ENCODE data around the gene PDLIM5. TPM values are rescaled to one million over a fixed set of nuclear protein-coding genes. Genes with fewer than 3 reads are reported as not detected.
"Not testable (repeated sequence)": the region's sequence is repeated elsewhere in the genome, so short reads cannot be mapped to it uniquely, and the experiment has no call there.

PDLIM5 gene
- total RNA-seq, 1 experiment from 2014 or later = 53.8 TPM

DNA sequence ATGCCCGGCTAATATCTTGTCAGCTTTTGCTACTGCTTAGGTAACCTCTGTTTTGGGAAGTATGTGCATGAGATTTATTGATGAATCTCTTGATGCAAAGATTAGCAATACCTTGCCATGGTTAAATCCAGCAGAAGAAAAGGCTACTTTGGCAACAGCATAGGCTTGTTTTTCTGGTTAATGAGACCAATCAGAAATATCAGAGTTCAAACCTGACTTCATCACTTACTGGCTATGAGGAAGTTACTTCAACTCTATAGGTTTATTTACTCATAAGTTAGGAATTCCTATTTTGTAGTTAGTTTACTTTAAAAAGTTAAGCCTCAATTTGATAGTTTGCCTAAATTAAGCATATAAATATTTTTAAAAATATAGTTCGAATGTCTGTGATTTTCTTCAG is 93.1 kb downstream of the PDLIM5 start:
- H3K4me2 ChIP-seq (ENCODE audit: low read depth, low read length, poor library complexity, severe bottlenecking) = no peak overlapping the region
- H3K27me3 ChIP-seq (ENCODE audit: low read length) = no peaks in the 10 kb centered on the region
- H3K9ac ChIP-seq (ENCODE audit: low read length) = no peak overlapping the region
- H3K27ac ChIP-seq (ENCODE audit: low read length) = no peak overlapping the region
- no peak overlapping the region for H2AFZ ChIP-seq (ENCODE audit: low read length)
- H4K20me1 ChIP-seq (ENCODE audit: insufficient read depth, low read depth, low read length) = no peaks in the 10 kb centered on the region
- peaks cover 6% of the 10 kb centered on the region; the same call in 1 of the 2 replicates for H3K4me1 ChIP-seq (ENCODE audit: low read length)
- H3K9me2 ChIP-seq (replicated peaks; ENCODE audit: insufficient read depth, low read length) = no peaks in the 10 kb centered on the region
- no peaks in the 10 kb centered on the region for H3K9me3 ChIP-seq (ENCODE audit: low read length)
- peaks cover 41% of the 10 kb centered on the region for H3K79me2 ChIP-seq (ENCODE audit: low read length)
- DNase-seq = no peak
- H3K36me3 ChIP-seq (ENCODE audit: insufficient read depth, low read length) = no peaks in the 10 kb centered on the region
- H3K4me3 ChIP-seq (ENCODE audit: low read length) = no peak overlapping the region

DNA sequence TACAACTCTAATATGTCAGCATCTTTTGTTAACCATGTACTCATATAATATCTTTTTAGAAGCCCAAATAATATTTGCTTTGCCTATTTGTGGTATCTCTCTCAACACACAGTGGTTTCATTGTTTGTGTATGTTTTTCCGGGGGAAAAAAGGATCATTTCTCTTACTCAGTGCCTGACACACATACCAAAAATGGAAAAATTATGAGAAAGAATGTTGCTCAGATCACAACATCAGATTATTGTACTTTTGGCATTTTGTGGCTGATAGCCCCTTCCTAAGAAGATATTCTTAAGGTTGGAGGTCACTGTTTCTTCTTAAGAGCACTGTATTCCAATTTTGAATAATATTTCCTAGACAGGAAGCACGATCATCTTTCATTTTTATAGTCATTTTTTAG is 93.6 kb downstream of the PDLIM5 start:
- H4K20me1 ChIP-seq (ENCODE audit: insufficient read depth, low read depth, low read length) = no peaks in the 10 kb centered on the region
- H3K9ac ChIP-seq (ENCODE audit: low read length) = no peak overlapping the region
- H2AFZ ChIP-seq (ENCODE audit: low read length) = no peak overlapping the region

DNA sequence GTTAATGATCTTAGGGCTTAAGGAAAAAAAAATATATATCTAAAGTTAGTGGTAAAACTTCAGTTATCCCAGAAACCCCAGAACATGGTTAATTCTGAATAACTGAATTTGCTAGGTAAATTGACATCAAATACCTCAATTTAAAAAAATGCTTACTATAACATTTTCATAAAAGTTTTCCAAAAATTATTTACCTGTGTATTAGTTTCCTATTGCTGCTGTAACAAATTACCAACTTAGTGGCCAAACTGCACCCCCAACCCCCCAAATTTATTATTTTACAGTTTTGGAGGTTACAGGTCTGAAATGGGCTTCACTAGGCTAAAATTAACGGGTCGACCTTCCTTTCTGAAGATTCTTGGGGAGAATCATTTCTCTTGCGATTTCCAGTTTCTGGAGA is 95.2 kb downstream of the PDLIM5 start:
- Histone ChIP-seq H3K9me3 (ENCODE audit: low read length) (no peaks in the 10 kb centered on the region), H3K4me1 (ENCODE audit: low read length) (no peaks in the 10 kb centered on the region), H3K4me2 (ENCODE audit: low read depth, low read length, poor library complexity, severe bottlenecking) (no peak overlapping the region), H3K27me3 (ENCODE audit: low read length) (no peaks in the 10 kb centered on the region), H3K9ac (ENCODE audit: low read length) (no peak overlapping the region), H3K27ac (ENCODE audit: low read length) (no peak overlapping the region), H3K4me3 (ENCODE audit: low read length) (no peak overlapping the region), H3K9me2 (replicated peaks; ENCODE audit: insufficient read depth, low read length) (no peaks in the 10 kb centered on the region), H2AFZ (ENCODE audit: low read length) (no peak overlapping the region), H3K36me3 (ENCODE audit: insufficient read depth, low read length) (no peaks in the 10 kb centered on the region), H4K20me1 (ENCODE audit: insufficient read depth, low read depth, low read length) (no peaks in the 10 kb centered on the region), H3K79me2 (ENCODE audit: low read length) (peaks cover 34% of the 10 kb centered on the region)
- no peak for DNase-seq

More for the DNA sequence above, 93.6 kb downstream of the PDLIM5 start:
- Histone ChIP-seq H3K79me2 (ENCODE audit: low read length) (peaks cover 41% of the 10 kb centered on the region), H3K4me1 (ENCODE audit: low read length) (peaks cover 6% of the 10 kb centered on the region; the same call in 1 of the 2 replicates), H3K4me3 (ENCODE audit: low read length) (no peak overlapping the region), H3K4me2 (ENCODE audit: low read depth, low read length, poor library complexity, severe bottlenecking) (no peak overlapping the region), H3K27ac (ENCODE audit: low read length) (no peak overlapping the region), H3K9me2 (replicated peaks; ENCODE audit: insufficient read depth, low read length) (no peaks in the 10 kb centered on the region), H3K36me3 (ENCODE audit: insufficient read depth, low read length) (no peaks in the 10 kb centered on the region), H3K9me3 (ENCODE audit: low read length) (no peaks in the 10 kb centered on the region), H3K27me3 (ENCODE audit: low read length) (no peaks in the 10 kb centered on the region)
- no peak for DNase-seq

DNA sequence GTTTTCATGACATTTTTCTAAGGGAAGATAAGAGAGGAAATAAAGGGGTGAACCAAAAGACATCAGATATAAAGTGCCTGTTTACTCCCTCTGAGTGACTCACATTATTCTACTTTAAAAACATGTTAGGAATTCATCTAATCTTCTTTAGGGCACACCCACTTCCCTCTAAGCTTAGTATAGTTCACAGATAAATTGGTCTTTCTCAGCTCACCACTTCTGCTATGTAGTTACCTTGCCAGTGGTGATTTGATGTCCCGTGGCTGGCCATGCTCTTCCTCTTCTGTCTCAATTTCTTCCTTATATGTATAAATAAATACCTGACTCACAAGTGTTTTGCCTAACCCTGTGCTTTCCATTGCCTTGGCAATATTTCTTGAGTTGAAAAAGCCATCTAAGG is 96.8 kb downstream of the PDLIM5 start:
- Histone ChIP-seq H3K9me2 (replicated peaks; ENCODE audit: insufficient read depth, low read length) (no peaks in the 10 kb centered on the region), H3K4me3 (ENCODE audit: low read length) (no peak overlapping the region), H3K27me3 (ENCODE audit: low read length) (no peaks in the 10 kb centered on the region), H3K36me3 (ENCODE audit: insufficient read depth, low read length) (no peaks in the 10 kb centered on the region), H3K4me2 (ENCODE audit: low read depth, low read length, poor library complexity, severe bottlenecking) (no peak overlapping the region), H3K27ac (ENCODE audit: low read length) (no peak overlapping the region), H3K4me1 (ENCODE audit: low read length) (no peaks in the 10 kb centered on the region), H3K9me3 (ENCODE audit: low read length) (no peaks in the 10 kb centered on the region), H3K79me2 (ENCODE audit: low read length) (peaks cover 34% of the 10 kb centered on the region), H2AFZ (ENCODE audit: low read length) (no peak overlapping the region), H4K20me1 (ENCODE audit: insufficient read depth, low read depth, low read length) (no peaks in the 10 kb centered on the region), H3K9ac (ENCODE audit: low read length) (no peak overlapping the region)
- DNase-seq = no peak

DNA sequence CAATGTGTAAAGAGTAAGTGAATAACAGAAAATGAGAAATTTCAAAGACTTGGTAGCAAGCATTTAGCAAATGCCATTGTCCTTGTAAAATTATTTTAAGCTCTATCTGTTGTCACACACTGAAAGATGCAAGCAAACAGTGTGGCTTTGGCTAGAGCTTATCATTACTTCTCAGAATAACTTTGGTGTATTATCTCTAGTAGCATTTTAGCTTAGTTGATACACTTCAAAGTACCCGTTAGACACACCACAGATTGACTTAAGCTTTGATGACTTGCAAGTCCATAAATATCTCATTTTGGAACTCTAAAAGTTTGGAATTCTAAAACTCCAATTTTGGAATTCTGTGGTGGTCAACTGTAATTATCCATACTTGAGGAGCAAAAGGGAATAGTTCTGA is 98.6 kb downstream of the PDLIM5 start:
- no peak for DNase-seq
- H4K20me1 ChIP-seq (ENCODE audit: insufficient read depth, low read depth, low read length) = no peaks in the 10 kb centered on the region
- no peak overlapping the region for H3K4me3 ChIP-seq (ENCODE audit: low read length)
- no peak overlapping the region for H3K27ac ChIP-seq (ENCODE audit: low read length)
- H3K9ac ChIP-seq (ENCODE audit: low read length) = no peak overlapping the region
- H3K4me2 ChIP-seq (ENCODE audit: low read depth, low read length, poor library complexity, severe bottlenecking) = no peak overlapping the region
- H3K36me3 ChIP-seq (ENCODE audit: insufficient read depth, low read length) = no peaks in the 10 kb centered on the region
- H3K27me3 ChIP-seq (ENCODE audit: low read length) = no peaks in the 10 kb centered on the region
- H3K79me2 ChIP-seq (ENCODE audit: low read length) = peaks cover 22% of the 10 kb centered on the region
- no peaks in the 10 kb centered on the region for H3K9me3 ChIP-seq (ENCODE audit: low read length)
- no peaks in the 10 kb centered on the region for H3K4me1 ChIP-seq (ENCODE audit: low read length)
- H2AFZ ChIP-seq (ENCODE audit: low read length) = no peak overlapping the region
- H3K9me2 ChIP-seq (replicated peaks; ENCODE audit: insufficient read depth, low read length) = no peaks in the 10 kb centered on the region

DNA sequence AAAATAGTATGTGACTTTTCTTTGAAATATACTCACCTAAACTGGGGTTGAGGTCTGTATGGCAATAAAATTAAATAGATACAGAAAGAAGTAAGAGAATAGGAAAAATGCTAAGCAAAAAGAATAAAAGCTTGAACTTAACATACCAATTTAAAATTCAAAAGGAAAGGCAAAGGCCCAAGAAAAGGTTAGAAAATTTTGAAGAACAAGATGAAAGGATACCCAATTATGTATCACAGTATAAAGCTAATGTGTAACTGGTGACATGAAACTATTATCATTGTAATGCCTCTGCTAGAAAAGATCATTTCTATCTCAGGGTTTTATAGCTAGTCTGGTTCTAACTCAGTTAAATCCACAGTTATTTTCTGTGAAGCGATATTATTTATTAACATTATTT is 99.1 kb downstream of the PDLIM5 start:
- no peaks in the 10 kb centered on the region for H3K36me3 ChIP-seq (ENCODE audit: insufficient read depth, low read length)
- DNase-seq = no peak
- H3K9ac ChIP-seq (ENCODE audit: low read length) = no peak overlapping the region
- H3K4me2 ChIP-seq (ENCODE audit: low read depth, low read length, poor library complexity, severe bottlenecking) = no peak overlapping the region
- no peaks in the 10 kb centered on the region for H3K9me3 ChIP-seq (ENCODE audit: low read length)
- H3K4me1 ChIP-seq (ENCODE audit: low read length) = no peaks in the 10 kb centered on the region
- no peak overlapping the region for H3K4me3 ChIP-seq (ENCODE audit: low read length)
- no peaks in the 10 kb centered on the region for H4K20me1 ChIP-seq (ENCODE audit: insufficient read depth, low read depth, low read length)
- H3K27me3 ChIP-seq (ENCODE audit: low read length) = no peaks in the 10 kb centered on the region
- H2AFZ ChIP-seq (ENCODE audit: low read length) = no peak overlapping the region
- no peaks in the 10 kb centered on the region for H3K9me2 ChIP-seq (replicated peaks; ENCODE audit: insufficient read depth, low read length)
- H3K27ac ChIP-seq (ENCODE audit: low read length) = no peak overlapping the region
- H3K79me2 ChIP-seq (ENCODE audit: low read length) = peaks cover 19% of the 10 kb centered on the region

DNA sequence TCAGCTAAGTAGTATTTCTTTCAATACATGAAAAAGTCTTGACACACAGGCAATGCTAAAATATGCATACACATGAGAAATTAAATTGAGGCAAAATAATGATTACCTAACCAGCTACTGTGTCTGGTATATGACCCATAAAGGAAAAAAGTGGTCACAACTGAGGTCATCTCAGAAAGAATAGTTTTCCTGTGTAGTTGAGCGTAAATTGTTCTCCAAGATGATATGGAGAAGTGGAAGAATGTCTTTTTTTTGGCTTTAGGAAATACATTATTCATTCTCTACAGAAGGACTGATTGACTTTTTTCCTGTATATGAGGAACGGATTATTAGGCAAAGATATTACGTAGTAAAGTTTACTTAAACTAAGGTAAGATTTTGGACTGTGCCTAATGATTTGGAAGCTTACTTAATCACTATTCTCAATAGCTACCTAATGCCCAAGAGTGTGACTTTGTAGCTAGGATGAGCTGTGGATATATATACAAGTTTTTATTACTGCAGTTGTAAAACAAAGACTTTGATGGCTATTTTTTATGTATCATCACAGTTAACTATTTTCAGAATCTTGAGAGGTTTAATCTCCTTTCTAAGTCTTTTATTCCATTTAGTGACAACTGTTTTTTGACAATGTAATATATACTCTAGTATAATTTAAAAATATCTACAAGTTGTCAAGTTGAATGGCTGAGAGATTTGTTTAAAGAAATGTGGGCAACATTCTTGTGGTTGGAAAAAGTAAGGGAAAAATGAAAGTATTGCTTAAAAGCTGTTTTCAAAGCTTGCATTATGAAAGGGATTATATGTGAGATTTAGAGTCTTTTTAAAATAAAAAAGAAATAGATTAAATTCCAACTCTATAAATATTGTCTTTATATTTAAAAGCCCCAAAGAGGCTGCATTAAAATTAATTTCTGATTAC is 100.2 kb downstream of the PDLIM5 start:
- no peak overlapping the region for H3K4me3 ChIP-seq (ENCODE audit: low read length)
- H3K4me2 ChIP-seq (ENCODE audit: low read depth, low read length, poor library complexity, severe bottlenecking) = no peak overlapping the region
- no peak for DNase-seq
- peaks cover 15% of the 10 kb centered on the region; the same call in 1 of the 2 replicates for H3K79me2 ChIP-seq (ENCODE audit: low read length)
- no peaks in the 10 kb centered on the region for H3K4me1 ChIP-seq (ENCODE audit: low read length)
- no peaks in the 10 kb centered on the region for H3K9me2 ChIP-seq (replicated peaks; ENCODE audit: insufficient read depth, low read length)
- H3K9me3 ChIP-seq (ENCODE audit: low read length) = no peaks in the 10 kb centered on the region
- H2AFZ ChIP-seq (ENCODE audit: low read length) = no peak overlapping the region
- H3K27me3 ChIP-seq (ENCODE audit: low read length) = no peaks in the 10 kb centered on the region
- H3K36me3 ChIP-seq (ENCODE audit: insufficient read depth, low read length) = no peaks in the 10 kb centered on the region
- H3K27ac ChIP-seq (ENCODE audit: low read length) = no peak overlapping the region
- H3K9ac ChIP-seq (ENCODE audit: low read length) = no peak overlapping the region
- H4K20me1 ChIP-seq (ENCODE audit: insufficient read depth, low read depth, low read length) = no peaks in the 10 kb centered on the region

DNA sequence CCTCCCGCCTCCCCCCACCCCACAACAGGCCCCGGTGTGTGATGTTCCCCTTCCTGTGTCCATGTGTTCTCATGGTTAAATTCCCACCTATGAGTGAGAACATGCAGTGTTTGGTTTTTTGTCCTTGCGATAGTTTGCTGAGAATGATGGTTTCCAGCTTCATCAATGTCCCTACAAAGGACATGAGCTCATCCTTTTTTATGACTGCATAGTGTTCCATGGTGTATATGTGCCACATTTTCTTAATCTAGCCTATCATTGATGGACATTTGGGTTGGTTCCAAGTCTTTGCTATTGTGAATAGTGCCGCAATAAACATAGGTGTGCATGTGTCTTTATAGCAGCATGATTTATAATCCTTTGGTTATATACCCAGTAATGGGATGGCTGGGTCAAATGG is 104.3 kb downstream of the PDLIM5 start:
- H3K79me2 ChIP-seq (ENCODE audit: low read length) = peaks cover 20% of the 10 kb centered on the region
- not testable (repeated sequence) for H2AFZ ChIP-seq (ENCODE audit: low read length); H4K20me1 ChIP-seq (ENCODE audit: insufficient read depth, low read depth, low read length); DNase-seq; H3K9me2 ChIP-seq (replicated peaks; ENCODE audit: insufficient read depth, low read length); H3K4me1 ChIP-seq (ENCODE audit: low read length); H3K9ac ChIP-seq (ENCODE audit: low read length); H3K4me2 ChIP-seq (ENCODE audit: low read depth, low read length, poor library complexity, severe bottlenecking); H3K27ac ChIP-seq (ENCODE audit: low read length); H3K27me3 ChIP-seq (ENCODE audit: low read length); H3K4me3 ChIP-seq (ENCODE audit: low read length); H3K36me3 ChIP-seq (ENCODE audit: insufficient read depth, low read length); H3K9me3 ChIP-seq (ENCODE audit: low read length)
